Measurements from ENCODE around the gene XCL2. TPM values are rescaled to one million over a fixed set of nuclear protein-coding genes. Genes with fewer than 3 reads are reported as not detected.
"Not testable (repeated sequence)": the region's sequence is repeated elsewhere in the genome, so short reads cannot be mapped to it uniquely, and the experiment has no call there.

The XCL2 gene
- total RNA-seq (10 to 100 TPM in 4 of 7 donors, 1 to 10 TPM in 3; 3.0 to 17.2 (median 10.0) TPM), polyA plus RNA-seq (1 to 10 TPM; 2.9 to 5.1 (median 3.7) TPM)
- long read RNA-seq, donor 1 = 0 reads
- long read RNA-seq, donor 2, partial matches to known transcripts = 5 of 7 reads
- long read RNA-seq, donor 2, other reads (novel, unspliced or antisense) = 0 of 7 reads

DNA sequence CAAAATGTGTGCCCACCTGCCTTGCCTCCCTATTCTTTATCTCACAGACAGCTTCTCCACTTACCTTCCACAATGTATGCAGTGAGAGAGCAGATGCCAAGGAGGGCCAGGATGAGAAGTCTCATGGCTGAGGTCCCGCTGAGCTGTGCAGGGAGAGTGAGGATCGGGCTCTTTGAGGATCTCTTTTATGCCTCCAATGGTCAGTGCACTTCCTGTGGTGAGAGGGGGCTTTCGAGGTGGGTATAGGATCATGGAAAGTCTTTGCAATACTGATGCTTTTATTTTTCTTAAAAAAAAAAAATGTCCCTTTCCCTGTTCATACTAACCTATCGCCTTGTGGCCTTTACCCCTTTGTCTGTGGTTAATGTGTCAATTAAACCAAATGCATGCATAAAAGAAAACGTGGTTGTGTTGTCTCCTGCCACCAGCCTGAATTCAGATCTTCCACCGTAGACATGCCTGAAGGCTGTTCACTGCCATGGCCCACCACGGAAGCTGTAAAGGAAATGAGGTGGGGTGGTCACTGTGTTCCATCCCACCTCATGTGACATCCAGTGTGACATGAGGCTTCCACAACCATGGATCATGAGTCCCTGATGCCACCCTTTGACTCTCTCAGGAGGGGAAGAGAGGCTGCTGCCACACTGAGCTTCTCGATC is at the start of gene XCL2:
TSS of gene XCL2 (minus strand) at position 158 of the 659 bp plus-strand sequence. CDS start at position 125, 33 bp downstream.
- peak within 1 kb of the TSS in 3 of 8 donors; percentile 13 to 56 (median 16) for H3K4me3 ChIP-seq
- peak within 1 kb of the TSS in 4 of 8 donors; percentile 5 to 70 (median 36) for H3K27ac ChIP-seq
- H3K27me3 ChIP-seq (replicated peaks in 1 of 7); DNase-seq; H3K36me3 ChIP-seq; H3K9me3 ChIP-seq; H3K4me1 ChIP-seq; intact Hi-C loops (cut with DNase I; ENCODE audit: low total_unique reads): not testable (repeated sequence)
- 68 to 78% (median 73%) methylated on average over 5 to 7 of the region's 8 CpGs for WGBS, 5 donors

- TF ChIP-seq POLR2A (IDR thresholded peaks at IDR 0.05) (no peak), POLR2AphosphoS5 (IDR thresholded peaks at IDR 0.05) (no peak)
- TF ChIP-seq, protein P1, sequence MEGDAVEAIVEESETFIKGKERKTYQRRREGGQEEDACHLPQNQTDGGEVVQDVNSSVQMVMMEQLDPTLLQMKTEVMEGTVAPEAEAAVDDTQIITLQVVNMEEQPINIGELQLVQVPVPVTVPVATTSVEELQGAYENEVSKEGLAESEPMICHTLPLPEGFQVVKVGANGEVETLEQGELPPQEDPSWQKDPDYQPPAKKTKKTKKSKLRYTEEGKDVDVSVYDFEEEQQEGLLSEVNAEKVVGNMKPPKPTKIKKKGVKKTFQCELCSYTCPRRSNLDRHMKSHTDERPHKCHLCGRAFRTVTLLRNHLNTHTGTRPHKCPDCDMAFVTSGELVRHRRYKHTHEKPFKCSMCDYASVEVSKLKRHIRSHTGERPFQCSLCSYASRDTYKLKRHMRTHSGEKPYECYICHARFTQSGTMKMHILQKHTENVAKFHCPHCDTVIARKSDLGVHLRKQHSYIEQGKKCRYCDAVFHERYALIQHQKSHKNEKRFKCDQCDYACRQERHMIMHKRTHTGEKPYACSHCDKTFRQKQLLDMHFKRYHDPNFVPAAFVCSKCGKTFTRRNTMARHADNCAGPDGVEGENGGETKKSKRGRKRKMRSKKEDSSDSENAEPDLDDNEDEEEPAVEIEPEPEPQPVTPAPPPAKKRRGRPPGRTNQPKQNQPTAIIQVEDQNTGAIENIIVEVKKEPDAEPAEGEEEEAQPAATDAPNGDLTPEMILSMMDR (IDR thresholded peaks at IDR 0.05 in 8 of 11, conservative IDR thresholded peaks at IDR 0.05 in 3 of 11) = no peak
- H3K27ac ChIP-seq = no peak overlapping the region
- H3K36me3 ChIP-seq = no peaks in the 10 kb centered on the region
- H3K4me3 ChIP-seq = no peak overlapping the region
- no peak for DNase-seq
- no peaks in the 10 kb centered on the region for H3K27me3 ChIP-seq (replicated peaks in 1 of 7)
- WGBS, 5 donors = 61 to 77% (median 70%) methylated on average over 2 of the region's 2 CpGs
- intact Hi-C loops (cut with DNase I; ENCODE audit: low total_unique reads) = no loop called here
- peaks cover 0 to 15% (median 1%) of the 10 kb centered on the region in 8 donors for H3K9me3 ChIP-seq
- H3K4me1 ChIP-seq = no peaks in the 10 kb centered on the region
These were observed 47.9 kb upstream of the XCL2 start for GRCh38 chr1:168591641-168592250.

DNA sequence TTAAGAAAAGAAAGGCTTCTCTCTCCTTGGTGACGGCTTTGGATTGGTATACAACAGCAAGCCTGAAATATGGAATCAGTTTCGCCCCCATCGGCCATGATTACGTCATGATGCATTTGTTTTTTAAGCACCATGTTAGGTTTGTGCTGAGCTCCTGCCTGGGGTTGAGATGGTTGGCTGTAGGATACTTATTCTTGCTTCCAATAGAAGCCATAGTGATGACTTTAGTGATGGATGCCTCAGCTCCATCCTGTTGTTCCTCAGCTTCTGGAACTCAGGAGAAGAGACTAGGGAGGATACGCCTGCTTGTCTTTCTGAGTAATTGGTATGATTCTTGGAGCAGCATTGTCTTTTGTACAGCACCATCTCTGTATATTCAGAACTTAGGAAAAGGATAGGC is 47.3 kb upstream of the XCL2 start:
- WGBS, 5 donors = 92 to 97% (median 94%) methylated on average over 5 of the region's 5 CpGs
- no peak for TF ChIP-seq POLR2AphosphoS5 (IDR thresholded peaks at IDR 0.05)
- TF ChIP-seq, protein P1 (IDR thresholded peaks at IDR 0.05 in 8 of 11, conservative IDR thresholded peaks at IDR 0.05 in 3 of 11) = no peak
- TF ChIP-seq POLR2A (IDR thresholded peaks at IDR 0.05) = no peak
- Histone ChIP-seq H3K4me3 (no peak overlapping the region), H3K27me3 (replicated peaks in 1 of 7) (no peaks in the 10 kb centered on the region), H3K9me3 (peaks cover 0 to 13% (median 0%) of the 10 kb centered on the region in 8 donors), H3K36me3 (no peaks in the 10 kb centered on the region), H3K4me1 (no peaks in the 10 kb centered on the region), H3K27ac (no peak overlapping the region)
- no peak for DNase-seq
- intact Hi-C loops (cut with DNase I; ENCODE audit: low total_unique reads) = no loop called here

DNA sequence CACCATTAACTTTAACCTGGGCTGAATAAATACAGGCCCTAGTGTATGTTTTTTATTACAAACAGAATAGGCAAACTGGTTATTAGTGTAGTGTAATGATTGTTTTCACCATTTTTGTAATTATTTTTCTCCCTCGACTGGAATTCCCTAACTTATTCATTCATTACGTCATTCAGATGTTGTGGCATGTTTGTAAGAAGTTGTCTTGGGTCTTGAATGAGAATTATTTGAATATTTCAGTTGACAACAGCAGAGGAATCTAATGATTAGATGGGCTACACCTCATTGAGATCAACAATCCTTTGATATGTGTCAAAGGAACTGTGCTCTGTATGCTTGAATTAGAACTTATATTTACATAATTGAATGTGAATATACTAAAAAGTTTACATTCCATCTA is 45.4 kb upstream of the XCL2 start:
- no peak overlapping the region for H3K27ac ChIP-seq
- H3K4me3 ChIP-seq = no peak overlapping the region
- WGBS, 5 donors = 78 to 91% (median 88%) methylated on average over 2 of the region's 2 CpGs
- H3K36me3 ChIP-seq = no peaks in the 10 kb centered on the region
- H3K27me3 ChIP-seq (replicated peaks in 1 of 7) = no peaks in the 10 kb centered on the region
- no peak for DNase-seq
- H3K9me3 ChIP-seq = peaks cover 0 to 6% (median 0%) of the 10 kb centered on the region in 8 donors
- TF ChIP-seq, protein P1 (IDR thresholded peaks at IDR 0.05 in 8 of 11, conservative IDR thresholded peaks at IDR 0.05 in 3 of 11) = no peak
- intact Hi-C loops (cut with DNase I; ENCODE audit: low total_unique reads) = no loop called here
- no peaks in the 10 kb centered on the region for H3K4me1 ChIP-seq
